ENCODE data around the gene PALM3. TPM values are rescaled to one million over a fixed set of nuclear protein-coding genes. Genes with fewer than 3 reads are reported as not detected.

PALM3 gene
- total RNA-seq, 2 donors from 2014 or later = not detected

DNA sequence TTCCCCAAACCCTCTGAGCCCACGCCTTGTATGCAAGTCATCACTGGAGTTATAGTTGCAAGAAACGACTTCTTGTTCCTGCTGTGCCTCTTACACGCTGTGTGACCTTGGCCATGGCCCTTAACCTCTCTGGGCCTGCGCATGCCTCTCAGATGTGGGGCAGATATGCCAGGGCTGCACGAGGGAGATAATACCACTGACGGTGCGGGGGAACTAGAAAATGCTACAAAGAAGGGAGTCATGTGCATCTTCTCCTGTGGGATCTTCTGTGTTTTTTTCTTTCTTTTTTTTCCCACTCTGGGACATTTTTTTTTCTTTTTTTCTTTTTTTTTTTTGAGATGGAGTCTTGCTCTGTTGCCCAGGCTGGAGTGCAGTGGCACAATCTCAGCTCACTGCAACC lies 33.0 kb upstream of the PALM3 start:
- Mint-ChIP-seq H3K4me3 (no peak overlapping the region), H3K27me3 (no peaks in the 10 kb centered on the region), H3K4me1 (peaks cover 8% of the 10 kb centered on the region), H3K36me3 (ENCODE audit: low read depth) (no peaks in the 10 kb centered on the region), H3K27ac (no peak overlapping the region)
- H3K9me3 ChIP-seq (ENCODE audit: control insufficient read depth, low read length, poor library complexity, severe bottlenecking) = no peaks in the 10 kb centered on the region
- DNase-seq (no peak), ATAC-seq (no peak)

DNA sequence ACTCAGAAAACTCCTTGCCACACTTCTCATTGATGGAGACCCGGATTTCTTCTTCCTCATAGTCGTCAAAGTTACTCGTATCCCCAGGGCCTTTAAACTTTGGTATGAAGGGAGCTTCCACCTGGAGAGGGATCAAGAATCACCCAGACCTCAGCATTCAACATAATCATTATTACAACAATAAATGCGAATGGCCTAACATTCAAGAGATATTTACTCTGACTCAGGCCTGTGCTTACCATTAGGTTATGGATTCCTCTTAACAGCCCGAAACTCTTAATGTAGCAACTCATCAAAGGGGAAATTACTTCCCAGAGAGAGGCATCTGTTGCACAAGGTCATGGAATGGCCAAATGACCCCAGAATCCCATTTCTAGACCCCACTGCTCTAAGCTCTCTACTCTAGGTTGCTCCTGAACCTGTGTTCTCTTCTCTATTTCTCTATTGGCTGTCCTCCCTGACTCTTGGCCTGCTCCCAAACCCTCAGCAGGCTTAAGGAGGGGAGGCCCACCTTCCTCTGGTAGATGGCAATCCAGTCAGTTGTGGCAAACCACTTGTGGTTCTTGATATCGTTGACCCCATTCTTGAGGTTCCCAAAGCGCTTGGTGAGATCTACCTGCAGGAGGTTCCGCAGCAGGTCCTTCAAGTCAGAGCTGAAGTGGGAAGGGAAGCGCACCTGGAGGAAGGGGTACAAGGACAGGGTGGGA lies 31.4 kb upstream of the PALM3 start:
- Mint-ChIP-seq H3K36me3 (ENCODE audit: low read depth) (peaks cover 3% of the 10 kb centered on the region), H3K4me3 (peak overlapping the region; percentile 22), H3K27ac (no peak overlapping the region), H3K4me1 (peaks cover 12% of the 10 kb centered on the region), H3K27me3 (no peaks in the 10 kb centered on the region)
- ATAC-seq = no peak
- no peaks in the 10 kb centered on the region for H3K9me3 ChIP-seq (ENCODE audit: control insufficient read depth, low read length, poor library complexity, severe bottlenecking)
- no peak for DNase-seq

DNA sequence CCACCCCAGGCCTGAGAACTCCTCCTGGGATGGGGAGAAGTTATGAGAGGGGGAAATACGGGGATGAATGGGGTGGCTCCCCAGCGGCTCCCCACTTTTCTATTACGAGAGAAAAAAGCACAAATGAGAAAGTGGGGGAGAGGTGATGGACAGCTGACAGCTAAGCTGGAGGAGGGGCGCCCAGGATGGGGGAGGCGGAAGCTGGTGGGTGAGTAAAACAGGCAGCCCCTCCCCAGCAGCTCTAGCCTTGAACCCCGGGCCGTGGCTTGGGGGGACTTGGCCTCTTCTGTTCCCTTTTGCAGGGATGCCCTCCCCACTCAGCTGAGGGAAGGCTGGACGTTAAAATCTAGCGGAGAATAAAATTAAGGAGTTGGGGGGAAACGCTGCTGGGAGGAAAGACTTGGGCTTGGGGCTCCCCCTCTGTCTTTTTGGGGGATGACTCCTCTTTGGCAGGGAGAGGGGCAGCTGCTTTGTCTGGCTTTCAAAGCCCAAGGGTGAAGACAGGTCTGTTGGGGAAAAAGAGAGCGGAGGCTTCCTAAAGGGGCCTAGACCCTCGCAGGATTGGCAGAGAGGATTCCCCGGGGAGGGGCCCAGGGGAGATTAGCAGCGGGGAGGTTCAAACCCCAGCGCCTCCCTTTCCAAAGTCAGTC lies 30.1 kb upstream of the PALM3 start:
- ATAC-seq (no peak), DNase-seq (no peak)
- Mint-ChIP-seq H3K27me3 (no peaks in the 10 kb centered on the region), H3K36me3 (ENCODE audit: low read depth) (peaks cover 3% of the 10 kb centered on the region), H3K4me1 (peaks cover 12% of the 10 kb centered on the region), H3K27ac (peak overlapping the region; percentile 95), H3K4me3 (peak overlapping the region; percentile 98)
- no peaks in the 10 kb centered on the region for H3K9me3 ChIP-seq (ENCODE audit: control insufficient read depth, low read length, poor library complexity, severe bottlenecking)

DNA sequence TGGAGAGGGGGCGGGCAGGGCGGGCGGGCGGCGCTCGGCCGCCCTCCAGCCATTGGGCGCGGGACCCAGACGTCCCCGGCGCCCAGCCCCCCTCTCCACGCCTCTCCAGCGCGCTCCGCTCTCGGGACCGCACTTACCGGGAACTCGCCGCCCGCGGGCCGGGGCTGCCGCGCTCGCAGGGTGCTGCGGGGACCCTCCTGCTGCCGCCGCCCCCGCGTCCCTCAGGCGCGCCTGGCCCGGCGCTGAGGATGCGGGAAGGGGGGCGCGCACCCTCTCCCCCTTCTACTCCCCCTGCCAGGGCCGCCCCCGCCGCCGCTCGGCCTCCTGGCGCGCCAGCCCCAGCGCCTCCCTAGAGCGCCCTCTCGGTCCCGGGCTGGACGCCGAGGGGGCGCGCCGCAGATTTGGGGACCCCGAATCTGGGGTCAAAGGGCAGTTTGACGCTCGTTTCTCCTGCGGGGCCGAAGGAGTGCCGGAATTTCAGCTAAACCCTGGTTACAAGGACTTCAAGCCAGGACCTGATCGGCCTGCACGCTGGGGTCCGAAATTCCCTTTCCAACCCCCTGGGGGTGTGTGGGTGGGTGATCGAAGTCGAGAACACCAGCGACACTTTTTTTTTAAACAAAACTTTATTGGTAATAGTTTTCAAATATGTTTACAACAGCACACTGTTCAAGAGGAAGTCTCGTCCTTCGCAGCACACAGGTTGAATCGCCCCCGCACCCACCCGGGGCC lies 29.4 kb upstream of the PALM3 start:
- no peaks in the 10 kb centered on the region for H3K9me3 ChIP-seq (ENCODE audit: control insufficient read depth, low read length, poor library complexity, severe bottlenecking)
- Mint-ChIP-seq H3K27ac (peak overlapping the region; percentile 95), H3K4me3 (peak overlapping the region; percentile 98), H3K27me3 (no peaks in the 10 kb centered on the region), H3K4me1 (peaks cover 12% of the 10 kb centered on the region), H3K36me3 (ENCODE audit: low read depth) (peaks cover 3% of the 10 kb centered on the region)
- ATAC-seq (peak; percentile 67), DNase-seq (peak in 2 of 3 donors; percentile 48 to 63)

DNA sequence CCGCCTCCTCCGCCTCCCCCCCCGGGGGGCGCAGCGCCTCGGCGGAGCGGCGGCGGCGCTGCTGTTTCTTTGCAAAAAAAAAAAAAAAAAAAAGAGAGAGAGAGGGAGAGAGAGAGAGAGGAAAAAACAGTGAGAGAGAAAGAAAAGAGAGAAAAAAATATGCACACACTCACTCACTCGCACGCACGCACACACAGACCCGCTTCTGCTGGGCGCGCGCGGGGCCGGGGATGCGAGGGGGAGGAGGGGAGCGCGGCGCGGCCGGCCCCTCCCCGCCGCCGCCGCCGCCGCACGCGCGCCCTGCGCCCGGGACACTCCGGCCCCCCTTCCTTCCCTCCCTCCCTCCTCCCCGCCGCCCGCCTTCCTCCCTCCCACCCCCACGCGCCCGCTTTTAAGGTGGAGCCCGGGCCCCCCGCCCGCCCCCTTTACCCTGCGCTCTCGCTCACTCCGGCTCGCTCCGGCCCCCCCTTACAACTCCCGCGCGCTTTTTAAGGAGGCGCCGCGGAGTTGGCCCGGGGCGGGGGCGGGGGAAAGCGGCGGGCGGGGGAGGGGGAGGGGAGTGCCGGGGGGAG lies 28.7 kb upstream of the PALM3 start, which contains the start of gene SAMD1:
TSS of gene SAMD1 (minus strand) at position 243 of the 572 bp plus-strand sequence.
- DNase-seq = peak; percentile 58 to 83 (median 82)
- peaks cover 12% of the 10 kb centered on the region for H3K4me1 Mint-ChIP-seq
- peak within 1 kb of the TSS; percentile 95 for H3K27ac Mint-ChIP-seq
- H3K36me3 Mint-ChIP-seq (ENCODE audit: low read depth) = peaks cover 3% of the 10 kb centered on the region
- peak; percentile 74 for ATAC-seq
- H3K9me3 ChIP-seq (ENCODE audit: control insufficient read depth, low read length, poor library complexity, severe bottlenecking) = no peaks in the 10 kb centered on the region
- peak within 1 kb of the TSS; percentile 98 for H3K4me3 Mint-ChIP-seq
- H3K27me3 Mint-ChIP-seq = no peaks in the 10 kb centered on the region

DNA sequence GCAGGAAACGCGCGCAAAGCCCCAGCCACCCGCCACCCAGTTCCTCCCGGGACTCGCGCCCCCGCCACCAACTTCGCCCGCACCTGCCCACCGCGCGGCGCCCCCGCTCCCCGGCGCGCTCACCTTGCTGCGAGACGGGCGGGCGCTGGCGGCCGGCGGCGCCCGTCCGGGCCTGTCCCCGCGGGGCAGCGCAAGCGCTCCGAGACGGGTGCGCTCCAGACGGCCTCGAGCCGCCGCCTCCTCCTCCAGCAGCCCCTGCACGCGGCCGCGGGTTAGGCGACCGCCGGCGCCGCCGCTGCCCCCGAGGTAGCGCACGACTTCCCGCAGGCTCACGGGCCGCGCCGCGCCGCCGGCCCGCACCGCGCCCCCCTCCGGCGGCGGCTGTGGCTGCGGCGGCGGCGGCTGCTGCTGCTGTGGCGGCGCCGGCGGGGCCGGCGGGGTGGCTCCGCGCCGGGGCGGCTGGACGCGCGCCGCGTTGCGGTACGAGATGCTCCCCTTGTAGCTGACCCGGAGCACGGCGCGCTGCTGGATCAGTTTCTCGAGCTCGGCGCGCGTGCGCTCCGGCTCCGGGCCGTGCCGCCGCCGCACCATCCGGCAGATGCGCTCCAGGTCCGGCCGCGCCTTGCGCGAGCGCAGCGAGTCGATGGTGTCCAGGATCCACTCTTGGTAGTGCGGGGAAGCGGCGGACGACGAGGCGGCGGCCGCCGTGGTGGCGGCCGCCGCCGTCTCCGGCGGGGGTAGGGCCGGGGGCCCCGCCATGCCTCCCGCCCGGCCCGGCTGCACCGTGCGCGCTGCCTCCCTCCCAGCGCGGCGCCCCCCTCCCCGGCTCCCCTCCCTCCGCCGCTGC lies 28.0 kb upstream of the PALM3 start:
- H3K9me3 ChIP-seq (ENCODE audit: control insufficient read depth, low read length, poor library complexity, severe bottlenecking) = no peaks in the 10 kb centered on the region
- ATAC-seq (peak; percentile 25), DNase-seq (peak; percentile 37 to 46 (median 43))
- Mint-ChIP-seq H3K27ac (peak overlapping the region; percentile 86), H3K27me3 (no peaks in the 10 kb centered on the region), H3K4me1 (peaks cover 12% of the 10 kb centered on the region), H3K36me3 (ENCODE audit: low read depth) (peaks cover 3% of the 10 kb centered on the region), H3K4me3 (peak overlapping the region; percentile 88)

DNA sequence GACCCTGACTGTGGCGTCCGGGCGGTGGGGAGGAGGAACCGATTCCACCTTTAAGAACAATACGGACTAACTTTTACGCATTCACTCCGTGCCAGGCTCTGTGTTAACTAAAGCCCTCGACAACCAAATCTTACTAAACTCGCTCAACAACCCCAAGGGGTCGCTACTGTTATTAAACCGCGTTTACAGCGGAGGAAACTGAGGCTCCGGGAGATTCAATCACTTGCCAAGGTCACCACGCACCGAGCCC lies 27.5 kb upstream of the PALM3 start:
- Mint-ChIP-seq H3K36me3 (ENCODE audit: low read depth) (peaks cover 3% of the 10 kb centered on the region), H3K27ac (peak overlapping the region; percentile 86), H3K4me1 (peaks cover 12% of the 10 kb centered on the region), H3K27me3 (no peaks in the 10 kb centered on the region), H3K4me3 (peak overlapping the region; percentile 80)
- no peaks in the 10 kb centered on the region for H3K9me3 ChIP-seq (ENCODE audit: control insufficient read depth, low read length, poor library complexity, severe bottlenecking)
- ATAC-seq (no peak), DNase-seq (no peak)

DNA sequence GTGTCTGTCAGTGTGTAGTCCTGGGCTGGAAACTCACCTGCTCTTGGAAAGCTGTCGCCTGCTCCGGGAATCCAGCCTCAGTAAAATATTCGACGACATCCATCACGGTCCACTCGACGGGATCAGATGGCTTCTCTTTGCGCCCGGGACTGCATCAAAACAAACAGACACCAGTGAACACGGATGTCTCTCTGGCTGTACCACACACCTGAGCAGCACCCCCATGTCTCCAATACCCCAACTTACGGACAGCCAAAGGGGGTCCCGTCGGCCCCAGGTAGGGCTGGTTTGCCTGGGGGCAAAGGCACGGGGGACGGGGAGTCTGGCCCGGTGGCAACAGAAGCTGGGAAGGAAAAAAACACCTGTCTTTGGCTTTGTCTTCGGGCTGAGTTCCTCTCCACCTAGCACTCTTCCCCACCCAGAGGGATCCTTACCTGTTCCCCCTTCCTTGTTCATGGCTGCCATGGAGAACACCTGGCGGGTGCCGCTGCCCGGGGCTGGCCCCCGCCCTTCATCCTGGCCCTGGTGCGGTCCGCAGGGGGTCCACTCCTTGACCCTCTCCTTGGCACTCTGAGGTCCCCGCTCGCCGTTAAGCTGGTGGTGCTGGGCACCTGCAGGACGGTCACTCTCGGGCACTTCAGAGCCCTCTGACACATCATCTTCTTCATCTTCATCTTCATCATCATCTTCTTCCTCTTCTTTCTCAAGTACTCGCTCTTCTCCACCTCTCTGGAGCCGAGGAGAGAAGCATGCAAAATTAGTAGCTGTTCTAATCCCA lies 26.9 kb upstream of the PALM3 start:
- Mint-ChIP-seq H3K4me1 (peaks cover 12% of the 10 kb centered on the region), H3K36me3 (ENCODE audit: low read depth) (peaks cover 3% of the 10 kb centered on the region), H3K27ac (peak overlapping the region; percentile 86), H3K4me3 (peak overlapping the region; percentile 80), H3K27me3 (no peaks in the 10 kb centered on the region)
- no peak for DNase-seq
- no peak for ATAC-seq
- no peaks in the 10 kb centered on the region for H3K9me3 ChIP-seq (ENCODE audit: control insufficient read depth, low read length, poor library complexity, severe bottlenecking)

DNA sequence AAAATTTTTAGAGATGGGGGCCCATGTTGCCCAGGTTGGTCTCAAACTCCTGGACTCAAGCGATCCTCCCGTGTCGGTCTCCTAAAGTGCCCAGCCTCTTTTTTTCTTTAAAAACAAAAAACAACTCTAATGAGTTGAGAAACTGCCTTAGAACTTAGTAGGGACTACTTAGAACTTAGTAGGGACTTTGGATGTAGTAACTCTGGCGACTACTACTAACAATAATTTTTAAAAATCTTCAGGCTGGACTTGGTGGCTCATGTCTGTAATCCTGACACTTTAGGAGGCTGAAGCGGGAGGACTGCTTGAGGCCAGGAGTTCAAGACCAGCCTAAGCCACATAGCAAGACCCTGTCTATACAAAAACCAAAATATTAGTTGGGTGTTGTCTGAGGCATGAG lies 24.2 kb upstream of the PALM3 start:
- Mint-ChIP-seq H3K27ac (no peak overlapping the region), H3K4me1 (peaks cover 18% of the 10 kb centered on the region), H3K36me3 (ENCODE audit: low read depth) (peaks cover 3% of the 10 kb centered on the region), H3K4me3 (no peak overlapping the region), H3K27me3 (no peaks in the 10 kb centered on the region)
- DNase-seq = no peak
- H3K9me3 ChIP-seq (ENCODE audit: control insufficient read depth, low read length, poor library complexity, severe bottlenecking) = no peaks in the 10 kb centered on the region
- ATAC-seq = no peak

DNA sequence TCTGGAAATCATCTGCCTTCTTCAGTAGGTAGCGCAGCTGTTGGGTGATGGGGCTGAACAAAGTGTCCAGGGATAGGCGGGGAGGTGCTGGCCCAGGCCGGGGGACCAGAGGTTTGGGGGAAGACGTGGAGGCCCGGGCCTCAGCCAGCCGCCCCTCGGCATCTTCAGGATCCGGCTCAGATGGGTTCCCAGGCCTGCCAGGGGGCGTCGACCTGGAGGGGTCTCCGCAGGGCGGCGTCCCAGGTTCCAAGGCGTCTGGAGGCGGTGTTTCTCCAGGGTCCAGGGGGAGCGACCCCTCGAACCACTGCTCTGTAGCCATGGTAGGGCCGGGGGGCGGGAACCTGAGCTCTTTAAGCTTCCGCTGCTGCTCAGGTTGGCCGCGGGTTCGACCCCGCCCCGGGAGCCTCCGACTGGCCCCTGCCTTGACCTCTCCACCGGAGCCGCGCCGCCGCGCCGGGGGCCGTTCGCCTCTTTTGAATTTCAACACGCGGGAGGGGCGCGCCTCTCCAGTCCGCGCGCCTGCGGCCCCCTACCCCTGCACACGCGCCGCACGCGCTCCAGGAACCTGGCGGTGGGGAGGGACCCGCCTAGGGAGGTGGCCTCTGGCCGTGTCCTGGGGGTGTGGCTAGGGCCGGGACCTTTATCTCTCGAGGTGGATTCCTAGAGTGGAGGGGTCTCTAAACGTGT lies 23.6 kb upstream of the PALM3 start, which contains the start of gene C19orf67:
TSS of gene C19orf67 (minus strand) at position 475 of the 687 bp plus-strand sequence. CDS start at position 319, 156 bp downstream.
- peaks cover 19% of the 10 kb centered on the region for H3K4me1 Mint-ChIP-seq
- H3K36me3 Mint-ChIP-seq (ENCODE audit: low read depth) = peaks cover 3% of the 10 kb centered on the region
- ATAC-seq (no peak), DNase-seq (no peak)
- no peaks in the 10 kb centered on the region for H3K27me3 Mint-ChIP-seq
- H3K4me3 Mint-ChIP-seq = no peak within 1 kb of the TSS
- H3K9me3 ChIP-seq (ENCODE audit: control insufficient read depth, low read length, poor library complexity, severe bottlenecking) = no peaks in the 10 kb centered on the region
- H3K27ac Mint-ChIP-seq = no peak within 1 kb of the TSS

DNA sequence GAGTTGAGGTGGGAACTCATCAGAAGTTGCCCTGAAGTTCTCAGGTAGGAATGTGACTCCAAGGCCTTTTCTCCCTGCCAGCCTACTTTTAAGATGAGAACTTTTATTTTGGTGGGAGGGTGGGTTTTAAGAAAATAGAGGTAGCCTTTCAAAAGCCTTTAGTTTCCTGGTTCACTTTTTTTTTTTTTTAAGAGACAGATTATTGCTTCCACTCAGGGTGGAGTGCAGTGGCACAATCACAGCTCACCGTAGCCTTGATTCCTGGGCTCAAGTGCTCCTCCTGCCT lies 20.7 kb upstream of the PALM3 start:
- ATAC-seq (no peak), DNase-seq (no peak)
- peak overlapping the region; percentile 3 for H3K4me3 Mint-ChIP-seq
- no peaks in the 10 kb centered on the region for H3K27me3 Mint-ChIP-seq
- H3K36me3 Mint-ChIP-seq (ENCODE audit: low read depth) = no peaks in the 10 kb centered on the region
- H3K9me3 ChIP-seq (ENCODE audit: control insufficient read depth, low read length, poor library complexity, severe bottlenecking) = no peaks in the 10 kb centered on the region
- peak overlapping the region; percentile 90 for H3K27ac Mint-ChIP-seq
- peaks cover 15% of the 10 kb centered on the region for H3K4me1 Mint-ChIP-seq

Measured in T-helper 17 cell (primary cell).